BJ (cell line): ENCODE data around the gene VTI1B. TPM values are rescaled to one million over a fixed set of nuclear protein-coding genes. Genes with fewer than 3 reads are reported as not detected.

ENCODE experiments used
- CTCF ChIA-PET: fragments of 350-600 bp; formaldehyde crosslinking; extraction: SDS; loops from one replicate; lab custom pipeline; 2021; ENCODE audit warnings: antibody characterized with exemption, inconsistent platforms; lab: Yijun Ruan, JAX
- POLR2A ChIA-PET: fragments of 300-600 bp; sonication (Branson Sonifier 250); formaldehyde crosslinking; extraction: SDS; loops from one replicate; lab custom pipeline; 2021; ENCODE audit warnings: antibody characterized with exemption; lab: Charles Lee
- DNase-seq: peaks from one replicate; pipeline ENCODE4 v3.0.0-alpha.2; 2011; ENCODE audit warnings: low read depth
- H3K27me3 ChIP-seq: 2 replicates; pipeline ENCODE4 v1.6.0; 2011; ENCODE audit warnings: low read length; ENCODE audit not compliant: control insufficient read depth, insufficient read depth
- H3K36me3 ChIP-seq: 2 replicates; pipeline ENCODE4 v1.5.1; 2011; ENCODE audit warnings: low read length; ENCODE audit not compliant: control insufficient read depth, insufficient read depth
- H3K4me3 ChIP-seq: 2 replicates; pipeline ENCODE4 v1.5.1; 2011; ENCODE audit warnings: low read depth, mild to moderate bottlenecking, control low read depth, low read length
- CTCF ChIP-seq: IDR thresholded peaks from 2 replicates; pipeline ENCODE4 v1.5.1; 2011; ENCODE audit warnings: low read depth, mild to moderate bottlenecking, control low read depth, inconsistent platforms, low read length, moderate library complexity; ENCODE audit not compliant: insufficient read depth
- polyA plus RNA-seq: library from polyadenylated mRNA; depleted of rRNA; stranded (reverse); fragments of >200 nt; gene quantifications from 2 replicates; pipeline ENCODE4 v1.2.3, GENCODE V29; 2011

VTI1B gene
- polyA plus RNA-seq, 1 experiment = 66.2 TPM

GRCh38 chr14:67623114-67623513 is 51.3 kb downstream of the VTI1B start:
- Histone ChIP-seq H3K4me3 (no peak overlapping the region), H3K36me3 (no peaks in the 10 kb centered on the region), H3K27me3 (no peaks in the 10 kb centered on the region)
- no peak for TF ChIP-seq CTCF
- ChIA-PET CTCF (interaction anchor here (0.8 to 1.2 kb wide), 9 partner anchors 8 to 197 kb away, joined by 3 to 9 read pairs (median 4); partner anchors contain the start of gene PIGH), POLR2A (interaction anchor here (0.7 kb wide), 1 partner anchor 24 kb away, joined by 3 read pairs; no protein-coding TSS in a partner anchor)
- no peak for DNase-seq

- ChIA-PET POLR2A (interaction anchor here (0.7 kb wide), 1 partner anchor 25 kb away, joined by 3 read pairs; no protein-coding TSS in a partner anchor), CTCF (interaction anchor here (0.8 to 1.2 kb wide), 9 partner anchors 9 to 196 kb away, joined by 3 to 9 read pairs (median 4); partner anchors contain the start of gene PIGH)
- H3K36me3 ChIP-seq = no peaks in the 10 kb centered on the region
- no peak overlapping the region for H3K4me3 ChIP-seq
- H3K27me3 ChIP-seq = no peaks in the 10 kb centered on the region
- peak; percentile 35 for DNase-seq
- TF ChIP-seq CTCF = no peak
Observed at GRCh38 chr14:67622675-67623074, 51.8 kb downstream of the VTI1B start.

- POLR2A ChIA-PET = no interaction called here
- TF ChIP-seq CTCF = no peak
- Histone ChIP-seq H3K27me3 (no peaks in the 10 kb centered on the region), H3K36me3 (no peaks in the 10 kb centered on the region), H3K4me3 (peak overlapping the region; percentile 63)
- CTCF ChIA-PET = interaction anchor here (0.7 to 8.2 kb wide), 6 partner anchors 20 to 757 kb away, joined by 3 to 105 read pairs (median 5); partner anchors contain the start of genes PIGH and RDH12
- no peak for DNase-seq
Observed at GRCh38 chr14:67620217-67620785, 54.1 kb downstream of the VTI1B start.

GRCh38 chr14:67619446-67620216 is 54.8 kb downstream of the VTI1B start, which contains the start of gene ARG2:
ARG2 (plus strand) TSS chr14:67619920; CDS start chr14:67619978, 58 bp downstream.
- no peak for TF ChIP-seq CTCF
- Histone ChIP-seq H3K36me3 (no peaks in the 10 kb centered on the region), H3K27me3 (no peaks in the 10 kb centered on the region), H3K4me3 (peak within 1 kb of the TSS; percentile 63)
- POLR2A ChIA-PET = no interaction called here
- peak; percentile 41 for DNase-seq
- CTCF ChIA-PET = interaction anchor here (0.6 to 8.2 kb wide), 27 partner anchors 11 to 194 kb away, joined by 3 to 105 read pairs (median 4); partner anchors contain the start of genes PIGH, RDH11 and RDH12

GRCh38 chr14:67618617-67619063 is 55.8 kb downstream of the VTI1B start:
- POLR2A ChIA-PET = no interaction called here
- no peak overlapping the region for H3K4me3 ChIP-seq
- DNase-seq = peak; percentile 37
- CTCF ChIA-PET = interaction anchor here (0.6 to 8.2 kb wide), 31 partner anchors 10 to 193 kb away, joined by 3 to 105 read pairs (median 4); partner anchors contain the start of genes PIGH, RDH11 and RDH12
- TF ChIP-seq CTCF = peak; percentile 64
- no peaks in the 10 kb centered on the region for H3K36me3 ChIP-seq
- peaks cover 4% of the 10 kb centered on the region for H3K27me3 ChIP-seq
